GM21447 (cell line): ENCODE data around the gene SPTB.

ENCODE experiments used
- ATAC-seq: cut with Tn5 transposase; IDR thresholded peaks from one replicate; pipeline ENCODE4 v1.9.1; 2021; ENCODE audit not compliant: unreplicated experiment

Gene SPTB

GRCh38 chr14:64715628-64716412, 163.9 kb downstream of the SPTB start:
- ATAC-seq = no peak

- no peak for ATAC-seq
Observed at GRCh38 chr14:64715146-64715627, 164.5 kb downstream of the SPTB start.

GRCh38 chr14:64714432-64715025, 165.2 kb downstream of the SPTB start:
- ATAC-seq = no peak

- ATAC-seq = no peak
Observed at GRCh38 chr14:64713677-64714076, 166.0 kb downstream of the SPTB start.

GRCh38 chr14:64711039-64711438, 168.7 kb downstream of the SPTB start:
- no peak for ATAC-seq

- no peak for ATAC-seq
Observed at GRCh38 chr14:64709126-64709525, 170.6 kb downstream of the SPTB start.

- ATAC-seq = no peak
Observed at GRCh38 chr14:64708148-64709004, 171.3 kb downstream of the SPTB start.

GRCh38 chr14:64707661-64708060, 172.0 kb downstream of the SPTB start:
- ATAC-seq = no peak

- ATAC-seq = no peak
Observed at GRCh38 chr14:64706593-64707193, 173.0 kb downstream of the SPTB start.

GRCh38 chr14:64706119-64706592, 173.6 kb downstream of the SPTB start:
- ATAC-seq = no peak

- ATAC-seq = no peak
Observed at GRCh38 chr14:64705381-64706118, 174.2 kb downstream of the SPTB start.

- no peak for ATAC-seq
Observed at GRCh38 chr14:64704743-64705380, 174.8 kb downstream of the SPTB start.

- no peak for ATAC-seq
Observed at GRCh38 chr14:64704143-64704742, 175.5 kb downstream of the SPTB start, which contains the start of gene PLEKHG3. Gene PLEKHG3, plus strand, starts transcription at chr14:64704424. Its CDS starts 23,208 bp downstream, at chr14:64727632.

GRCh38 chr14:64703395-64704142, 176.1 kb downstream of the SPTB start:
- ATAC-seq = no peak

GRCh38 chr14:64702493-64703394, 177.0 kb downstream of the SPTB start:
- ATAC-seq = no peak

- no peak for ATAC-seq
Observed at GRCh38 chr14:64701660-64702059, 178.0 kb downstream of the SPTB start.

- ATAC-seq = no peak
Observed at GRCh38 chr14:64700894-64701293, 178.8 kb downstream of the SPTB start.

GRCh38 chr14:64700290-64700689, 179.4 kb downstream of the SPTB start:
- no peak for ATAC-seq
